Measurements from ENCODE around the gene GCNT4. TPM values are rescaled to one million over a fixed set of nuclear protein-coding genes. Genes with fewer than 3 reads are reported as not detected.
"Not testable (repeated sequence)": the region's sequence is repeated elsewhere in the genome, so short reads cannot be mapped to it uniquely, and the experiment has no call there.

GCNT4 gene
- total RNA-seq, 1 donor from 2014 or later, result 1.9 TPM

- H3K4me1 ChIP-seq, result no peaks in the 10 kb centered on the region
- intact Hi-C loops (cut with DNase I), result no loop called here
- H3K36me3 ChIP-seq, result no peaks in the 10 kb centered on the region
- H3K27me3 ChIP-seq (ENCODE audit: low read depth), result no peaks in the 10 kb centered on the region
- H3K4me3 ChIP-seq, result no peak overlapping the region
- DNase-seq (no peak), ATAC-seq (no peak)
- no peak overlapping the region for H3K27ac ChIP-seq
- no peak for TF ChIP-seq CTCF (IDR thresholded peaks at IDR 0.05)
- H3K9me3 ChIP-seq, result no peaks in the 10 kb centered on the region
Observed at GRCh38 chr5:75088648-75089047, 36.3 kb upstream of the GCNT4 start.

DNA sequence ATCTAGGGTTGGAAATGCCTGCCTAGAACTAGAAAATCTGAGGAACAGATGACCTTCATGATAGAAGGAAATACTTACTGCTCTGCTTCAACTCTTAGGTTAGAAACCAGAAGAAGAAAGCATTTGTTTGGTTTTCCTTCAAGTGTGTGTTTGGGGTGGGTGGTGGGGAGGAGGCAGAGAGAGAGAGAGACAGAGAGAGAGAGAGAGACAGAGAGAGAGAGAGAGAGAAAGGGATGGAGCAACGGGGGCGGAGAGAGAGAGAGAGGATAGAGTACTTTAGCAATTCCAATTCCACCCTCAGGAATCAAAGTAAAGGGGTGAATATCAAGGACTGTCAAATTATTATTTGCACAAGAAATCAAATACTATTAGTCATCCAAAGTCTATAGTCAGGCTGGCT, 29.2 kb upstream of the GCNT4 start:
- Histone ChIP-seq H3K4me1 (no peaks in the 10 kb centered on the region), H3K36me3 (no peaks in the 10 kb centered on the region), H3K9me3 (no peaks in the 10 kb centered on the region), H3K4me3 (no peak overlapping the region), H3K27me3 (ENCODE audit: low read depth) (no peaks in the 10 kb centered on the region), H3K27ac (no peak overlapping the region)
- TF ChIP-seq CTCF (IDR thresholded peaks at IDR 0.05), result no peak
- intact Hi-C loops (cut with DNase I), result no loop called here
- ATAC-seq (peak in 1 of 2 donors; percentile 33), DNase-seq (no peak)

GRCh38 chr5:75079346-75079745, 27.0 kb upstream of the GCNT4 start:
- H3K9me3 ChIP-seq; H3K27ac ChIP-seq; intact Hi-C loops (cut with DNase I); DNase-seq; ATAC-seq; H3K27me3 ChIP-seq (ENCODE audit: low read depth); H3K36me3 ChIP-seq; H3K4me1 ChIP-seq; H3K4me3 ChIP-seq: not testable (repeated sequence)

DNA sequence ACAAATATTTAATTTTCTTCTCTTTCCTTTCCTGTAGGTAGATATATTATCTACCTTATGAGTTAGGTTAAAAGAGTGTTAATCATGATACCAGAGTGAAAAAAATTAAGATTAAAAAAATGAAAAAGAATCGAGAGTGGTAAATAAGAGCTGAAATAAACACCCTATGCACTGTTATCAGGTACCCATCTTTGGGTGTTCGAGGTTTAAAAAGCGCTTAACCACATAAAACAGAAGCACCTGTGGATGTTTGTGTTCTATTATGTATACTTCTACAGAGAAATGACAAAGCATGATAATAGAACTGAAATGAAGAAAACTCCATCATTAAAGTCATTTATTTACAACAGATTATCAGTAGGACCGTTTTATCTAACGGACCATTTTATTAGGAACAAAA, 25.7 kb upstream of the GCNT4 start:
- H3K27ac ChIP-seq, result no peak overlapping the region
- H3K9me3 ChIP-seq, result no peaks in the 10 kb centered on the region
- ATAC-seq (no peak), DNase-seq (no peak)
- H3K27me3 ChIP-seq (ENCODE audit: low read depth), result no peaks in the 10 kb centered on the region
- no peaks in the 10 kb centered on the region for H3K36me3 ChIP-seq
- TF ChIP-seq CTCF (IDR thresholded peaks at IDR 0.05), result no peak
- H3K4me1 ChIP-seq, result no peaks in the 10 kb centered on the region
- no peak overlapping the region for H3K4me3 ChIP-seq
- intact Hi-C loops (cut with DNase I), result no loop called here

DNA sequence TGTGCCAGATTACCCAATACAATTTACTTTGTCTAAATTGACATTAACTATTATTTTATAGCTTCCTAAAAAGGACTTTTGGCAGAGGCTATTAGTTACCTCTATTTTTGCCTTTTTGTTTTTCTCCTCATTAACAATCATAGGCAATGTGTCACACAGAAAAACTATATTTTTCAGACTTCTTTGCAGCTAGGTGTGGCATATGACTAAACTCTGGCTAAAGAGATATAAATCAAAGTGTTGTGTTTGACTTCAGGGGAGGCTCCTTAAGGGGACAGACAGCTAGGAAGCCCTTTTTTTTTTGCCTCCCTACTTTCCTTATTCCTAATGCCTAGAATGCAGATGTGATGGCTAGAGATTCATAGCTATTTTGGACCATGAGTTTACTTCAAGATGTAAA, 19.7 kb upstream of the GCNT4 start:
- Histone ChIP-seq H3K9me3 (no peaks in the 10 kb centered on the region), H3K4me1 (no peaks in the 10 kb centered on the region), H3K27me3 (ENCODE audit: low read depth) (no peaks in the 10 kb centered on the region), H3K36me3 (no peaks in the 10 kb centered on the region), H3K4me3 (no peak overlapping the region), H3K27ac (no peak overlapping the region)
- no peak for ATAC-seq
- no peak for TF ChIP-seq CTCF (IDR thresholded peaks at IDR 0.05)
- intact Hi-C loops (cut with DNase I), result no loop called here
- no peak for DNase-seq

- intact Hi-C loops (cut with DNase I), result no loop called here
- Histone ChIP-seq H3K4me1 (no peaks in the 10 kb centered on the region), H3K27me3 (ENCODE audit: low read depth) (no peaks in the 10 kb centered on the region), H3K9me3 (no peaks in the 10 kb centered on the region), H3K4me3 (no peak overlapping the region), H3K27ac (no peak overlapping the region), H3K36me3 (no peaks in the 10 kb centered on the region)
- ATAC-seq (no peak), DNase-seq (no peak)
- TF ChIP-seq CTCF (IDR thresholded peaks at IDR 0.05), result no peak
Observed at GRCh38 chr5:75071100-75071499, 18.7 kb upstream of the GCNT4 start.

Data from lower lobe of right lung (tissue), 2 donors.